B cell (primary cell): Measurements from ENCODE around the gene DCBLD1. TPM values are rescaled to one million over a fixed set of nuclear protein-coding genes. Genes with fewer than 3 reads are reported as not detected.

Experiments
- ATAC-seq: fragments of 200-7000 bp; cut with Tn5 transposase; one replicate; pipeline ENCODE4 v1.10.0; 2021; ENCODE audit warnings: low read depth, mild to moderate bottlenecking, moderate number of reproducible peaks, moderate library complexity
- CTCF ChIA-PET: fragments of 350-600 bp; sonication (Branson Sonifier 250); formaldehyde crosslinking; loops from one replicate; lab custom pipeline; 2021; ENCODE audit warnings: antibody characterized with exemption, inconsistent platforms; lab: Charles Lee
- POLR2A ChIA-PET: fragments of 350-600 bp; sonication (Branson Sonifier 250); formaldehyde crosslinking; loops from one replicate; lab custom pipeline; 2021; ENCODE audit warnings: antibody characterized with exemption; lab: Charles Lee
- DNase-seq: peaks from one replicate; pipeline ENCODE4 v3.0.0; 2013
- H2AFZ ChIP-seq: 2 replicates; pipeline ENCODE4 v1.6.1; 2012; ENCODE audit warnings: mild to moderate bottlenecking, low read depth, low read length; ENCODE audit not compliant: insufficient read depth, poor library complexity, severe bottlenecking
- H3K27ac ChIP-seq, 2 donors: 1 replicate in 1 of 2; 2 replicates in 1 of 2; pipeline ENCODE4 v1.5.1; 2012 to 2013; ENCODE audit warnings: low read length in 2 of 2, mild to moderate bottlenecking in 2 of 2, moderate library complexity in 1 of 2
- H3K27me3 ChIP-seq, 4 experiments: fragments of 200-600 bp in 1 of 4; sonication (generic) in 1 of 4; replicated peaks in 1 of 4; 1 replicate in 2 of 4; 2 replicates in 2 of 4; pipeline versions ENCODE4 v1.6.1 to v1.7.0; 2013 to 2016; ENCODE audit warnings: low read length in 3 of 4, mild to moderate bottlenecking in 2 of 4, mixed read lengths in 1 of 4, moderate library complexity in 1 of 4; ENCODE audit not compliant: insufficient read depth in 4 of 4, control insufficient read depth in 3 of 4; ENCODE audit errors: control extremely low read depth in 1 of 4
- H3K36me3 ChIP-seq, 2 experiments: replicated peaks in 1 of 2; 1 replicate in 1 of 2; 2 replicates in 1 of 2; pipeline versions ENCODE4 v1.6.1 to v1.7.1; 2013; ENCODE audit warnings: low read length in 1 of 2; ENCODE audit not compliant: insufficient read depth in 2 of 2, control insufficient read depth in 1 of 2; ENCODE audit errors: control extremely low read depth in 1 of 2, extremely low read depth in 1 of 2
- H3K4me1 ChIP-seq, 2 donors: fragments of 200-600 bp in 1 of 2; sonication (generic) in 1 of 2; 1 replicate in 1 of 2; 2 replicates in 1 of 2; pipeline versions ENCODE4 v1.5.1 to v1.6.1; 2013 to 2017; ENCODE audit warnings: low read length in 2 of 2; ENCODE audit not compliant: control insufficient read depth in 2 of 2, insufficient read depth in 2 of 2
- H3K4me2 ChIP-seq: replicated peaks from 2 replicates; pipeline ENCODE3; 2012; ENCODE audit warnings: mild to moderate bottlenecking, low read depth, low read length; ENCODE audit not compliant: poor library complexity, severe bottlenecking
- H3K4me3 ChIP-seq, 5 experiments: fragments of 200-600 bp in 1 of 5; sonication (generic) in 1 of 5; 1 replicate in 3 of 5; 2 replicates in 2 of 5; pipeline versions ENCODE4 v1.5.1 to v1.7.0; 2011 to 2016; ENCODE audit warnings: low read length in 4 of 5, mild to moderate bottlenecking in 4 of 5, low read depth in 2 of 5, control low read depth in 1 of 5, moderate library complexity in 1 of 5; ENCODE audit not compliant: insufficient read depth in 1 of 5; ENCODE audit errors: control extremely low read depth in 1 of 5, extremely low read depth in 1 of 5
- H3K79me2 ChIP-seq: fragments of 200-600 bp; sonication (generic); one replicate; pipeline ENCODE4 v1.6.0; 2016; ENCODE audit warnings: low read length; ENCODE audit not compliant: control insufficient read depth, insufficient read depth
- H3K9ac ChIP-seq: fragments of 200-600 bp; sonication (generic); 2 replicates; pipeline ENCODE4 v1.6.1; 2017; ENCODE audit warnings: mild to moderate bottlenecking, low read length, moderate library complexity
- H3K9me3 ChIP-seq, 3 donors: one replicate each; pipeline versions ENCODE4 v1.6.1 to v1.7.1; 2013; ENCODE audit warnings: low read length in 2 of 3; ENCODE audit not compliant: control insufficient read depth in 2 of 3, insufficient read depth in 1 of 3; ENCODE audit errors: control extremely low read depth in 1 of 3
- H4K20me1 ChIP-seq: 2 replicates; pipeline ENCODE4 v1.6.0; 2012; ENCODE audit warnings: mild to moderate bottlenecking, low read length; ENCODE audit not compliant: insufficient read depth, control insufficient read depth, poor library complexity, severe bottlenecking
- H3K27ac Mint-ChIP-seq: one replicate; pipeline ENCODE4 v1.8.0; 2021; ENCODE audit warnings: mixed read lengths
- H3K27me3 Mint-ChIP-seq: one replicate; pipeline ENCODE4 v1.8.0; 2021; ENCODE audit warnings: mixed read lengths
- H3K4me1 Mint-ChIP-seq: one replicate; pipeline ENCODE4 v1.8.0; 2021; ENCODE audit warnings: mixed read lengths
- H3K4me3 Mint-ChIP-seq: one replicate; pipeline ENCODE4 v1.8.0; 2021; ENCODE audit warnings: mixed read lengths
- H3K9me3 Mint-ChIP-seq: one replicate; pipeline ENCODE4 v1.8.0; 2022; ENCODE audit warnings: mixed read lengths; ENCODE audit not compliant: insufficient read depth
- EZH2 ChIP-seq: IDR thresholded peaks from 2 replicates; pipeline ENCODE4 v1.6.1; 2012; ENCODE audit warnings: borderline replicate concordance, low read depth, mild to moderate bottlenecking, moderate library complexity, low read length; ENCODE audit not compliant: insufficient read depth, poor library complexity, severe bottlenecking
- WGBS: methylation state at CpG from one replicate; pipeline ENCODE4 v1.1.5; 2013; ENCODE audit warnings: missing lambda C conversion rate; ENCODE audit not compliant: insufficient coverage; 5-methylcytosine and 5-hydroxymethylcytosine counted together
- intact Hi-C: fragments of 100-400 bp; cut with micrococcal nuclease; formaldehyde crosslinking; loops from one replicate; pipeline ENCODE4 v1.10.0; 2022
- polyA plus RNA-seq: library from polyadenylated mRNA; depleted of rRNA; stranded (reverse); fragments of >200 nt; gene quantifications from 2 replicates; pipeline ENCODE4 v1.2.3, GENCODE V29; 2012
- total RNA-seq, 2 donors: library from RNA; stranded (reverse); fragments of 120-200 nt in 1 of 2; gene quantifications; 1 replicate in 1 of 2; 2 replicates in 1 of 2; pipeline versions ENCODE4 v1.2.3 to v1.2.4, GENCODE V29; 2013 to 2022
- TF ChIP-seq, protein P1 (sequence below): fragments of 200-600 bp; IDR thresholded peaks from one replicate; pipeline ENCODE4 v1.8.0; 2022; ENCODE audit warnings: antibody characterized with exemption, mild to moderate bottlenecking

Gene DCBLD1
- total and polyA plus RNA-seq, 2 donors (not counting 1 experiment from before 2014, with no cell fraction given) = 0.21 to 0.37 TPM

DNA sequence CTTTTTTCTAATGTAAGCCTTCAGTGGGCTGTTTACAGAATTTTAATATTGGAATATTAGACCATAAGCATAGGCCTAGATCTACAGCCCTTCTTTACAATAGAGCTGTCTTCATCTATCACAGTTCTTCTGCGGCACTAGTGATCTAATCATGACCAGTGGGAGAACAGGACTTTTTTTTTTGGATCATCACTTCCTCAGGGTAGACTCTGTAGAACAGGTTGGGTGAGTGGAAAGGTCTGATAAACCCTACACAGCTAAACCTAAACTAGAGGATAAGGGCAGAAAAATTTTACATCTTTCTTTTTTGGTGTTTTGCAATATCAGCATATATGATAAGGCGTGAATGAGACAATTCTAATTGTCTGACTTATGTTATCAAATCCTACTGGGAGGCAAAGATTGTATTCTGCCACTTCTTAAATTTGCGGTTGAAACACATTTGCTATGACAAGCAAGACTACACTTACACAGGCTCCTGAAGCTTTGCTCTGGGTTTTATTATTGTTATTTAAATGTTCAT, 67.7 kb downstream of the DCBLD1 start:
- Mint-ChIP-seq H3K4me3 (no peak overlapping the region), H3K9me3 (no peaks in the 10 kb centered on the region), H3K27me3 (peaks cover 27% of the 10 kb centered on the region), H3K4me1 (peaks cover 15% of the 10 kb centered on the region), H3K27ac (no peak overlapping the region)
- Histone ChIP-seq H2AFZ (no peak overlapping the region), H3K27ac (no peak overlapping the region), H3K9me3 (peaks cover 0 to 4% (median 0%) of the 10 kb centered on the region in 3 donors), H3K4me2 (no peak overlapping the region), H3K27me3 (peaks cover 0 to 16% (median 4%) of the 10 kb centered on the region in 4 experiments), H3K36me3 (no peaks in the 10 kb centered on the region), H3K4me1 (peaks cover 13 to 15% of the 10 kb centered on the region in 2 donors), H3K79me2 (no peaks in the 10 kb centered on the region), H3K4me3 (no peak overlapping the region), H3K9ac (no peak overlapping the region), H4K20me1 (no peaks in the 10 kb centered on the region)
- CTCF ChIA-PET = no interaction called here
- no CpG with 5 or more reads among the region's 3 CpGs for WGBS
- intact Hi-C loops = no loop called here
- no peak for DNase-seq
- ATAC-seq = no peak
- no peak for TF ChIP-seq EZH2
- POLR2A ChIA-PET = no interaction called here

DNA sequence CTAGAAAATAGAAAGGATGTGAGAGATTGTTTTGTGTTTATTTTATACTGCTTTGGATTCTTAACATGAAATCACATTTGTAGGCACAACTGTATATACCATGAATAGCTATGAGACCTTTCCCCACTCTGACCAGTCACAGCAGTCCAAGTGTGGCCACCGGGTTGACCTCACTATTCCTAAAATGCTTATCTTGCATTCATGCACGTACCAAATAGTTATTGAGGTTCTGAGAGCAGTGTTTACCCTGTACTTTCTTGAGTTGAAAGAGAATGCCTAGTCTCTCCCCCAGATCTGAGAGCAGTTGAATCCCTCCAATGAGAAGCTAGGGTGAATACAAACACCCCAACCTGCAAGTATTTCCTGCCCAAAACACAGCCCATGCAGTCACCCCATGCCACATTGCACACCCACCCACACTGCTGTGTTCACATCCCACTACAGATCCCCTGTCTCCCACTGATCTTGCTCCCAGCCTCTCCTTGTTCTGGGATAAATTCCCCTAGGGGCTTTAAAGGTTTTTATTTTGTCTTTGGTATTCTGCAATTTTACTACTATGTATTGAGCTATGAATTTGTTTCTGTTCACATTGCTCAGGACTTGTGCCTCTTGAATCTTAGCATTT, 68.3 kb downstream of the DCBLD1 start:
- no peak overlapping the region for H3K4me3 Mint-ChIP-seq
- Histone ChIP-seq H3K4me3 (no peak overlapping the region), H2AFZ (no peak overlapping the region), H3K9me3 (peaks cover 0 to 4% (median 0%) of the 10 kb centered on the region in 3 donors), H3K79me2 (no peaks in the 10 kb centered on the region), H3K36me3 (no peaks in the 10 kb centered on the region), H3K4me1 (peaks cover 13 to 15% of the 10 kb centered on the region in 2 donors), H4K20me1 (no peaks in the 10 kb centered on the region), H3K27ac (no peak overlapping the region), H3K4me2 (no peak overlapping the region), H3K9ac (no peak overlapping the region), H3K27me3 (peaks cover 0 to 16% (median 4%) of the 10 kb centered on the region in 4 experiments)
- POLR2A ChIA-PET = no interaction called here
- intact Hi-C loops = no loop called here
- DNase-seq (no peak), ATAC-seq (no peak)
- TF ChIP-seq, protein P1, sequence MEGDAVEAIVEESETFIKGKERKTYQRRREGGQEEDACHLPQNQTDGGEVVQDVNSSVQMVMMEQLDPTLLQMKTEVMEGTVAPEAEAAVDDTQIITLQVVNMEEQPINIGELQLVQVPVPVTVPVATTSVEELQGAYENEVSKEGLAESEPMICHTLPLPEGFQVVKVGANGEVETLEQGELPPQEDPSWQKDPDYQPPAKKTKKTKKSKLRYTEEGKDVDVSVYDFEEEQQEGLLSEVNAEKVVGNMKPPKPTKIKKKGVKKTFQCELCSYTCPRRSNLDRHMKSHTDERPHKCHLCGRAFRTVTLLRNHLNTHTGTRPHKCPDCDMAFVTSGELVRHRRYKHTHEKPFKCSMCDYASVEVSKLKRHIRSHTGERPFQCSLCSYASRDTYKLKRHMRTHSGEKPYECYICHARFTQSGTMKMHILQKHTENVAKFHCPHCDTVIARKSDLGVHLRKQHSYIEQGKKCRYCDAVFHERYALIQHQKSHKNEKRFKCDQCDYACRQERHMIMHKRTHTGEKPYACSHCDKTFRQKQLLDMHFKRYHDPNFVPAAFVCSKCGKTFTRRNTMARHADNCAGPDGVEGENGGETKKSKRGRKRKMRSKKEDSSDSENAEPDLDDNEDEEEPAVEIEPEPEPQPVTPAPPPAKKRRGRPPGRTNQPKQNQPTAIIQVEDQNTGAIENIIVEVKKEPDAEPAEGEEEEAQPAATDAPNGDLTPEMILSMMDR = no peak
- TF ChIP-seq EZH2 = no peak
- no peaks in the 10 kb centered on the region for H3K9me3 Mint-ChIP-seq
- 80% methylated on average over 2 of the region's 2 CpGs for WGBS
- H3K4me1 Mint-ChIP-seq = peaks cover 15% of the 10 kb centered on the region
- CTCF ChIA-PET = no interaction called here
- no peak overlapping the region for H3K27ac Mint-ChIP-seq
- H3K27me3 Mint-ChIP-seq = peaks cover 27% of the 10 kb centered on the region
